Omental fat pad (tissue), 4 donors: ENCODE measurements around the gene C10orf53. TPM values are rescaled to one million over a fixed set of nuclear protein-coding genes. Genes with fewer than 3 reads are reported as not detected.

Source experiments
- ATAC-seq: fragments of 150-250 bp; one replicate; pipeline ENCODE4 v1.9.1; 2016; ENCODE audit warnings: mild to moderate bottlenecking, moderate library complexity; ENCODE audit not compliant: low FRiP score
- DNase-seq: peaks from one replicate; pipeline ENCODE4 v3.0.0-alpha.2; 2019; ENCODE audit warnings: low spot score
- total RNA-seq, 4 donors: library from RNA; depleted of rRNA; stranded (reverse); fragments of >200 nt; gene quantifications; one replicate each; pipeline ENCODE4 v1.1.0, GENCODE V29; 2016
- TF ChIP-seq, protein P1 (sequence below), 3 donors: fragments of 450-650 bp; IDR thresholded peaks; one replicate each; pipeline ENCODE4 v1.5.1; 2016 to 2017; ENCODE audit warnings: antibody characterized with exemption in 3 of 3, mild to moderate bottlenecking in 3 of 3, moderate library complexity in 2 of 3

Gene C10orf53
- total RNA-seq, 4 donors from 2014 or later, result not detected

GRCh38 chr10:49662169-49662830, 17.2 kb upstream of the C10orf53 start:
- no peak for ATAC-seq
- TF ChIP-seq, protein P1, sequence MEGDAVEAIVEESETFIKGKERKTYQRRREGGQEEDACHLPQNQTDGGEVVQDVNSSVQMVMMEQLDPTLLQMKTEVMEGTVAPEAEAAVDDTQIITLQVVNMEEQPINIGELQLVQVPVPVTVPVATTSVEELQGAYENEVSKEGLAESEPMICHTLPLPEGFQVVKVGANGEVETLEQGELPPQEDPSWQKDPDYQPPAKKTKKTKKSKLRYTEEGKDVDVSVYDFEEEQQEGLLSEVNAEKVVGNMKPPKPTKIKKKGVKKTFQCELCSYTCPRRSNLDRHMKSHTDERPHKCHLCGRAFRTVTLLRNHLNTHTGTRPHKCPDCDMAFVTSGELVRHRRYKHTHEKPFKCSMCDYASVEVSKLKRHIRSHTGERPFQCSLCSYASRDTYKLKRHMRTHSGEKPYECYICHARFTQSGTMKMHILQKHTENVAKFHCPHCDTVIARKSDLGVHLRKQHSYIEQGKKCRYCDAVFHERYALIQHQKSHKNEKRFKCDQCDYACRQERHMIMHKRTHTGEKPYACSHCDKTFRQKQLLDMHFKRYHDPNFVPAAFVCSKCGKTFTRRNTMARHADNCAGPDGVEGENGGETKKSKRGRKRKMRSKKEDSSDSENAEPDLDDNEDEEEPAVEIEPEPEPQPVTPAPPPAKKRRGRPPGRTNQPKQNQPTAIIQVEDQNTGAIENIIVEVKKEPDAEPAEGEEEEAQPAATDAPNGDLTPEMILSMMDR (IDR thresholded peaks at IDR 0.05), result no peak
- no peak for DNase-seq

- no peak for ATAC-seq
- DNase-seq, result no peak
- TF ChIP-seq, protein P1 (IDR thresholded peaks at IDR 0.05), result no peak
Observed at GRCh38 chr10:49663596-49663995, 15.9 kb upstream of the C10orf53 start.

- ATAC-seq, result no peak
- DNase-seq, result no peak
- TF ChIP-seq, protein P1 (IDR thresholded peaks at IDR 0.05), result no peak
Observed at GRCh38 chr10:49664006-49664841, 15.2 kb upstream of the C10orf53 start.

GRCh38 chr10:49664842-49665355, 14.6 kb upstream of the C10orf53 start:
- TF ChIP-seq, protein P1 (IDR thresholded peaks at IDR 0.05), result no peak
- ATAC-seq (no peak), DNase-seq (no peak)

DNA sequence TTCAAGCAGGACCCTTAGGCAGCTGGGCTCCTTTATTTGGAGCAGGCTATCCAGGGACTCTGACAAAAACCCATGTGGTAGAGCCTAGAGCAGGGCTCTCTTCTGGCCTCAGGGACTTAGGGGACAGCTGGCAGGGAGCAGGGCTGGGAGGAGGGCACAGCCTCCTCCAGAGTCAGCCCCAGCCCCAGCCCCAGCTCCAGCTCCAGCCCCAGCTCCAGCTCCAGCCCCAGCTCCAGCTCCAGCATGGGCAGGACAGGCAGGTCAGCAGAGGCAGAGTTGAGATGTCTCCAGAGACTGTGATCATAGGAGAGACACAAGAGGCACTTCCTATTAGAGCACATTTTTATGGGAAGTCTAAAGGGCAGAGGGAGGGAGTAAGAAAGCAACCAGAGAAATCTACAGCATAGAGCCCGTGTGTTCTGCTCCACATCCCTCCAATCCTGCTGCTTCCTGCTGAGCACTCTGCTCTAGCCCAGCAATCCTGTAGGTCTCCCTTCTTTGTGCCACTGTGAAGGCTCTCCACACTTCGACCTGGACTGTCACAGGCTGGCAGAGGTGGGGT, 13.3 kb upstream of the C10orf53 start:
- DNase-seq (no peak), ATAC-seq (no peak)
- TF ChIP-seq, protein P1 (IDR thresholded peaks at IDR 0.05), result no peak

DNA sequence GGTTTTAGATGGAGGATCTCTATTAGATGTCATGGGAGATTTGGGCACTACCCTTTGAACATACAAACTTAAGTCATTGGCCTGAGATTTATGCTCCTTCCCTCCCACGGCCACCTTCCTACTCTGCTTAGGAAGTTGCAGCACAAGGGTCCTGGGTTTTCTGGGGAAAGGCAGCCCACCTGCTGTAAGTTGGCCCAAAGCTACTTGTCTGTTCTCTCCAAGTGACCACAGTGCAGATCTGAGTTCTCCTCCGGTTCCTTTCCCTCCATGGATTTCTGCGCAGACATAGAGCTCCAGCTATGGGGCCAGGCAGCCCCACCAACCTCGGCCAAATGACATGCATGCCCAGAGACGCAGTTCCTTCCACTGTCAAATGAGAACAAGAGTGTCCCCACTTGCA, 12.8 kb upstream of the C10orf53 start:
- DNase-seq (no peak), ATAC-seq (no peak)
- TF ChIP-seq, protein P1 (IDR thresholded peaks at IDR 0.05), result no peak
